Liver (tissue), 9 donors: ENCODE results near the gene SEMA5A. TPM values are rescaled to one million over a fixed set of nuclear protein-coding genes. Genes with fewer than 3 reads are reported as not detected.

Experiments
- DNase-seq: peaks from one replicate; pipeline ENCODE4 v3.0.0-alpha.2; 2017; ENCODE audit warnings: low spot score
- H3K27ac ChIP-seq, 2 donors: one replicate each; pipeline ENCODE4 v1.7.0; 2013; ENCODE audit warnings: inconsistent platforms in 2 of 2, low read length in 2 of 2, control low read depth in 1 of 2, low read depth in 1 of 2, mild to moderate bottlenecking in 1 of 2
- H3K27me3 ChIP-seq, 4 donors: one replicate each; pipeline versions ENCODE4 v1.6.1 to v1.7.0; 2013; ENCODE audit warnings: low read length in 3 of 4, inconsistent platforms in 1 of 4, mild to moderate bottlenecking in 1 of 4, moderate library complexity in 1 of 4; ENCODE audit not compliant: control insufficient read depth in 4 of 4, insufficient read depth in 4 of 4
- H3K36me3 ChIP-seq, 4 donors: one replicate each; pipeline versions ENCODE4 v1.6.1 to v1.7.0; 2013; ENCODE audit warnings: low read length in 3 of 4, mild to moderate bottlenecking in 3 of 4, low read depth in 1 of 4, moderate library complexity in 1 of 4; ENCODE audit not compliant: control insufficient read depth in 4 of 4, insufficient read depth in 3 of 4
- H3K4me1 ChIP-seq, 4 donors: one replicate each; pipeline versions ENCODE4 v1.6.1 to v1.7.0; 2013; ENCODE audit warnings: low read length in 3 of 4, mild to moderate bottlenecking in 3 of 4, moderate library complexity in 1 of 4; ENCODE audit not compliant: control insufficient read depth in 4 of 4, insufficient read depth in 4 of 4
- H3K4me3 ChIP-seq, 3 donors: one replicate each; pipeline versions ENCODE4 v1.6.1 to v1.7.0; 2013; ENCODE audit warnings: low read length in 3 of 3, control low read depth in 1 of 3, low read depth in 1 of 3, mild to moderate bottlenecking in 1 of 3
- H3K9ac ChIP-seq, 2 donors: one replicate each; pipeline ENCODE4 v1.7.0; 2013; ENCODE audit warnings: low read length in 2 of 2, mild to moderate bottlenecking in 2 of 2, moderate library complexity in 2 of 2, control low read depth in 1 of 2, low read depth in 1 of 2
- H3K9me3 ChIP-seq, 4 donors: one replicate each; pipeline versions ENCODE4 v1.6.1 to v1.7.0; 2013; ENCODE audit warnings: low read length in 3 of 4; ENCODE audit not compliant: control insufficient read depth in 4 of 4
- EGR1 ChIP-seq, 2 donors: IDR thresholded peaks; 2 replicates each; pipeline ENCODE4 v1.6.1; 2016 to 2018; ENCODE audit warnings: antibody characterized with exemption in 2 of 2, low read depth in 2 of 2
- FOXA1 ChIP-seq: IDR thresholded peaks from 2 replicates; pipeline ENCODE4 v1.6.1; 2016; ENCODE audit warnings: antibody characterized with exemption
- GABPA ChIP-seq, 2 donors: IDR thresholded peaks in 1 of 2; conservative IDR thresholded peaks in 1 of 2; 2 replicates each; pipeline ENCODE4 v1.6.1; 2016; ENCODE audit warnings: antibody characterized with exemption in 2 of 2, mild to moderate bottlenecking in 1 of 2, moderate library complexity in 1 of 2
- HNF4A ChIP-seq, 2 donors: conservative IDR thresholded peaks; 2 replicates each; pipeline ENCODE4 v1.6.1; 2016; ENCODE audit warnings: antibody characterized with exemption in 2 of 2, mild to moderate bottlenecking in 2 of 2
- HNF4G ChIP-seq: IDR thresholded peaks from 2 replicates; pipeline ENCODE4 v1.6.1; 2016; ENCODE audit warnings: antibody characterized with exemption
- JUND ChIP-seq, 2 donors: IDR thresholded peaks; 2 replicates each; pipeline ENCODE4 v1.6.1; 2016; ENCODE audit warnings: antibody characterized with exemption in 2 of 2
- NR2F2 ChIP-seq: IDR thresholded peaks from 2 replicates; pipeline ENCODE4 v1.6.1; 2016; ENCODE audit warnings: antibody characterized with exemption
- RAD21 ChIP-seq, 2 donors: IDR thresholded peaks; 2 replicates each; pipeline ENCODE4 v1.6.1; 2016; ENCODE audit warnings: antibody characterized with exemption in 2 of 2, mild to moderate bottlenecking in 2 of 2
- REST ChIP-seq: IDR thresholded peaks from 2 replicates; pipeline ENCODE4 v1.6.1; 2016; ENCODE audit warnings: antibody characterized with exemption, mild to moderate bottlenecking
- TAF1 ChIP-seq: conservative IDR thresholded peaks from 2 replicates; pipeline ENCODE4 v1.6.1; 2016; ENCODE audit warnings: antibody characterized with exemption, mild to moderate bottlenecking
- YY1 ChIP-seq: IDR thresholded peaks from 2 replicates; pipeline ENCODE4 v1.6.1; 2016; ENCODE audit warnings: antibody characterized with exemption, mild to moderate bottlenecking
- WGBS: extraction: QIAGEN DNeasy Blood & Tissue Kit; methylation state at CpG from one replicate; pipeline ENCODE4 v1.1.7; 2013; 5-methylcytosine and 5-hydroxymethylcytosine counted together
- polyA plus RNA-seq, 2 donors: library from polyadenylated mRNA; stranded (reverse) in 1 of 2; unstranded in 1 of 2; fragments of 200-250 nt in 1 of 2; fragments of >200 nt in 1 of 2; fragmentation: Nextera tagmentation in 1 of 2; extraction: Ambion mirVana in 1 of 2; gene quantifications; one replicate each; pipeline versions ENCODE4 v1.2.1 to v1.2.3, GENCODE V29; 2013 to 2015
- total RNA-seq, 2 donors: library from RNA; depleted of rRNA; stranded (reverse); fragments of >200 nt; gene quantifications; one replicate each; pipeline ENCODE4 v1.2.3, GENCODE V29; 2014
- TF ChIP-seq, protein P1 (sequence below): fragments of 150-350 bp; IDR thresholded peaks from 2 replicates; pipeline ENCODE4 v1.5.1; 2017; ENCODE audit warnings: improper control_type of control experiment, low read depth, low read length; ENCODE audit not compliant: missing input control
- TF ChIP-seq, protein P2 (sequence below): IDR thresholded peaks from 2 replicates; pipeline ENCODE4 v1.6.1; 2016; ENCODE audit warnings: antibody characterized with exemption
- TF ChIP-seq, protein P3 (sequence below): IDR thresholded peaks from 2 replicates; pipeline ENCODE4 v1.6.1; 2016; ENCODE audit warnings: antibody characterized with exemption
- donor health status: healthy.
- donor health status: healthy.
- donor health status: healthy.
- donor health status: healthy.
- donor health status: healthy.

SEMA5A gene
- total and polyA plus RNA-seq, 4 donors, result 1.1 to 5.8 (median 3.2) TPM

- TF ChIP-seq EGR1 (IDR thresholded peaks at IDR 0.05; ENCODE audit: low read depth in 2 of 2) (no peak), FOXA1 (no peak), REST (no peak), HNF4G (no peak), TAF1 (no peak), HNF4A (conservative IDR thresholded peaks at IDR 0.05) (no peak), GABPA (IDR thresholded peaks at IDR 0.05 in 1 of 2, conservative IDR thresholded peaks at IDR 0.05 in 1 of 2) (no peak), JUND (IDR thresholded peaks at IDR 0.05) (no peak), RAD21 (IDR thresholded peaks at IDR 0.05) (no peak)
- TF ChIP-seq, protein P1, sequence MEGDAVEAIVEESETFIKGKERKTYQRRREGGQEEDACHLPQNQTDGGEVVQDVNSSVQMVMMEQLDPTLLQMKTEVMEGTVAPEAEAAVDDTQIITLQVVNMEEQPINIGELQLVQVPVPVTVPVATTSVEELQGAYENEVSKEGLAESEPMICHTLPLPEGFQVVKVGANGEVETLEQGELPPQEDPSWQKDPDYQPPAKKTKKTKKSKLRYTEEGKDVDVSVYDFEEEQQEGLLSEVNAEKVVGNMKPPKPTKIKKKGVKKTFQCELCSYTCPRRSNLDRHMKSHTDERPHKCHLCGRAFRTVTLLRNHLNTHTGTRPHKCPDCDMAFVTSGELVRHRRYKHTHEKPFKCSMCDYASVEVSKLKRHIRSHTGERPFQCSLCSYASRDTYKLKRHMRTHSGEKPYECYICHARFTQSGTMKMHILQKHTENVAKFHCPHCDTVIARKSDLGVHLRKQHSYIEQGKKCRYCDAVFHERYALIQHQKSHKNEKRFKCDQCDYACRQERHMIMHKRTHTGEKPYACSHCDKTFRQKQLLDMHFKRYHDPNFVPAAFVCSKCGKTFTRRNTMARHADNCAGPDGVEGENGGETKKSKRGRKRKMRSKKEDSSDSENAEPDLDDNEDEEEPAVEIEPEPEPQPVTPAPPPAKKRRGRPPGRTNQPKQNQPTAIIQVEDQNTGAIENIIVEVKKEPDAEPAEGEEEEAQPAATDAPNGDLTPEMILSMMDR, result no peak
- Histone ChIP-seq H3K27ac (no peak overlapping the region), H3K27me3 (no peaks in the 10 kb centered on the region), H3K9ac (no peak overlapping the region), H3K9me3 (no peaks in the 10 kb centered on the region), H3K4me1 (no peaks in the 10 kb centered on the region), H3K36me3 (no peaks in the 10 kb centered on the region), H3K4me3 (no peak overlapping the region)
- WGBS, result 80% methylated on average over 13 of the region's 13 CpGs
- DNase-seq, result no peak
Measured at GRCh38 chr5:9467199-9468059, 78.4 kb downstream of the SEMA5A start.

GRCh38 chr5:9466697-9467096, 79.2 kb downstream of the SEMA5A start:
- DNase-seq, result no peak
- TF ChIP-seq JUND (IDR thresholded peaks at IDR 0.05), result no peak
- no peak overlapping the region for H3K4me3 ChIP-seq
- WGBS, result 79% methylated on average over 1 of the region's 1 CpG
- no peaks in the 10 kb centered on the region for H3K27me3 ChIP-seq
- H3K36me3 ChIP-seq, result no peaks in the 10 kb centered on the region
- H3K4me1 ChIP-seq, result peaks cover 0 to 1% (median 0%) of the 10 kb centered on the region in 4 donors
- H3K27ac ChIP-seq, result no peak overlapping the region
- no peaks in the 10 kb centered on the region for H3K9me3 ChIP-seq
- H3K9ac ChIP-seq, result no peak overlapping the region

DNA sequence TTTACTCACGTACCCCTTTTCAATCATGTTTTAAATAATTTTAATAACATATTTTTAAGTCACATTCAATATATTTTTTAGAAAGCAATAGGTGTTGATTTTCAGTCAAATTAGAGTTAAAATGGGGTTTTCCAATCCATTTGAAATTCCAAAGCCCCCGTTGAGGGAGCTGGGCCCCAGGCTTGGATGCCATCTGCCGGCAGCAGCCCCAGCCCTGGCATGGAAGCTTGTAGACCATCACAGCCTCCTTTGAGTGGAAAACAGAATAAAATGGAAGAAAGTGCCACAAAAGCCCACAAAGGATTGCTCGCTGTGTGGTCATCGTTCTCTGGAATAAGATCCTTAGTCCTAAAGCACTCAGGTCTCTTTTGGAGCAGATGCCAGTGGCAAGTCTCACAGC, 81.4 kb downstream of the SEMA5A start:
- Histone ChIP-seq H3K27ac (no peak overlapping the region), H3K4me1 (peaks cover 0 to 11% (median 2%) of the 10 kb centered on the region in 4 donors), H3K9me3 (no peaks in the 10 kb centered on the region), H3K9ac (no peak overlapping the region), H3K4me3 (no peak overlapping the region), H3K36me3 (no peaks in the 10 kb centered on the region), H3K27me3 (no peaks in the 10 kb centered on the region)
- 88% methylated on average over 5 of the region's 5 CpGs for WGBS
- DNase-seq, result no peak
- TF ChIP-seq NR2F2, result no peak
- no peak for TF ChIP-seq RAD21 (IDR thresholded peaks at IDR 0.05)
- TF ChIP-seq, protein P2, sequence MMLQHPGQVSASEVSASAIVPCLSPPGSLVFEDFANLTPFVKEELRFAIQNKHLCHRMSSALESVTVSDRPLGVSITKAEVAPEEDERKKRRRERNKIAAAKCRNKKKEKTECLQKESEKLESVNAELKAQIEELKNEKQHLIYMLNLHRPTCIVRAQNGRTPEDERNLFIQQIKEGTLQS, result no peak
- no peak for TF ChIP-seq REST
- TF ChIP-seq FOXA1, result no peak
- no peak for TF ChIP-seq GABPA (IDR thresholded peaks at IDR 0.05 in 1 of 2, conservative IDR thresholded peaks at IDR 0.05 in 1 of 2)
- no peak for TF ChIP-seq YY1
- TF ChIP-seq, protein P1, result no peak
- TF ChIP-seq HNF4A (conservative IDR thresholded peaks at IDR 0.05), result no peak
- TF ChIP-seq, protein P3, sequence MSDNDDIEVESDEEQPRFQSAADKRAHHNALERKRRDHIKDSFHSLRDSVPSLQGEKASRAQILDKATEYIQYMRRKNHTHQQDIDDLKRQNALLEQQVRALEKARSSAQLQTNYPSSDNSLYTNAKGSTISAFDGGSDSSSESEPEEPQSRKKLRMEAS, result no peak
